Memory B cell (primary cell): ENCODE measurements around the gene SNX19.

Experiments used
- ATAC-seq: fragments of 150-1000 bp; cut with Tn5 transposase; 2 replicates; pipeline ENCODE4 v1.10.0; 2021; ENCODE audit warnings: low read depth, mild to moderate bottlenecking, moderate library complexity
- DNase-seq, 2 donors: peaks; one replicate each; pipeline ENCODE4 v3.0.0; 2022; ENCODE audit warnings: low spot score in 2 of 2
- H3K27ac Mint-ChIP-seq: one replicate; pipeline ENCODE4 v1.8.0; 2022; ENCODE audit warnings: mild to moderate bottlenecking, moderate library complexity, mixed read lengths
- H3K27me3 Mint-ChIP-seq: one replicate; pipeline ENCODE4 v1.8.0; 2022; ENCODE audit warnings: mixed read lengths
- H3K36me3 Mint-ChIP-seq: one replicate; pipeline ENCODE4 v1.8.0; 2022; ENCODE audit warnings: mild to moderate bottlenecking, mixed read lengths
- H3K4me1 Mint-ChIP-seq: one replicate; pipeline ENCODE4 v1.8.0; 2022; ENCODE audit warnings: mixed read lengths
- H3K4me3 Mint-ChIP-seq: one replicate; pipeline ENCODE4 v1.8.0; 2022; ENCODE audit warnings: mild to moderate bottlenecking, moderate library complexity, mixed read lengths
- H3K9me3 Mint-ChIP-seq: one replicate; pipeline ENCODE4 v1.8.0; 2022; ENCODE audit warnings: mixed read lengths

SNX19 gene

DNA sequence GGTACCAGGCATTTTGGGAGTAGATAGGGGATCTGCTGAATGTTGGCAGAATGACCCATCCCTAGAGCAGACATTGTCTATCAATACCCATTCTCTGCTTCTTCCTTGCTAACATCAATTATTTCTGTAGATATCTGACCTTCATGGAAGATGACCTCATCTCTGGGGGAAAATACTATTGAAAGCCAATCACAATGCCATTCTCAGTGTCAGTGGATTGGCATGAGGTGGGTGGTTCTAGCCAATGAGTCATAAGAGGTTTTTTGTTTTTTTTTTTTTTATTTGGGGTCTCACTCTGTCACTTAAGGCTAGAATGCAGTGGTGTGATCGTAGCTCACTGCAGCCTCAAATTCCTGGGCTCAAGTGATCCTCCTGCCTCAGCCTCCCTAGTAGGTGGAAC, 42.5 kb downstream of the SNX19 start:
- no peaks in the 10 kb centered on the region for H3K9me3 Mint-ChIP-seq
- H3K27ac Mint-ChIP-seq = no peak overlapping the region
- H3K27me3 Mint-ChIP-seq = no peaks in the 10 kb centered on the region
- no peak for ATAC-seq
- H3K36me3 Mint-ChIP-seq = peaks cover 31% of the 10 kb centered on the region
- no peak overlapping the region for H3K4me3 Mint-ChIP-seq
- H3K4me1 Mint-ChIP-seq = no peaks in the 10 kb centered on the region
- DNase-seq = no peak

DNA sequence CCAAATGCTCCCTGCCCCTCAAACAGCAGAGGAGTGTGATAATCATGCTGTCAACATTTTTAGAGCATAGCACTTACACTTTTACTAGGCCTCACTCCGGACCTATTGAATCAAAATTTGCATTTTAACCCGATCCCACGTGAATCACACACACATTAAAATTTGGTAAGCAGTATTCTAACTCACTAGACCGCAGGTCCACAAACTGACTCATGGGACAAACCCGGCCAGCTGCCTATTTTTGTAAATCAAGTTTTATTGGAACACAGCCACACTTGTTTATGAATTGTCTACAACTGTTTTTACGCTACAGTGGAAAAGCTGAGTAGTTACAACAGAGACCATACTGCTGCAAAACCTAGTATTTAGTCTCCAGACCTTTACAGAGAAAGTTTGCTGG, 43.3 kb downstream of the SNX19 start:
- Mint-ChIP-seq H3K27ac (no peak overlapping the region), H3K9me3 (no peaks in the 10 kb centered on the region), H3K4me3 (no peak overlapping the region), H3K36me3 (peaks cover 27% of the 10 kb centered on the region), H3K27me3 (no peaks in the 10 kb centered on the region), H3K4me1 (no peaks in the 10 kb centered on the region)
- DNase-seq (no peak), ATAC-seq (no peak)

DNA sequence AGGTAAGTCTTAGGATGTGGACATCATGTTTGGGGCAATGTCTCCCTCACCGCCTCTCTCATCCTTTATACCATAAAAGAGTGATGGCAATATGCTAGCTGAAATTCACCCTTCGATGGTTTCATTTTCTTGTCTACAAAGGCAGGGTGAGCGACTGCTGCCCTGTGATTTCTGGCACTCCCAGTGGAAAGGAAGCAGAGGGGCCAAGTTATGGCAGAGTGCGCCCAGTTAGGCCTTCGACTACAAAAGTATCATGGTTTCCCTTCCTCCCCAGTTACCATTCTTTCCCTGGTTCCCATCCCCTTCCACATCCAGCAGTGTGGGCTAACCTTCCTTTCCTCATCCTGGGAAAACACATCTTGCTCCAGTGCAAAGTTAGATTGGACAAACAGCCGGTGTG, 43.8 kb downstream of the SNX19 start:
- H3K27ac Mint-ChIP-seq = no peak overlapping the region
- H3K36me3 Mint-ChIP-seq = peaks cover 24% of the 10 kb centered on the region
- no peak overlapping the region for H3K4me3 Mint-ChIP-seq

DNA sequence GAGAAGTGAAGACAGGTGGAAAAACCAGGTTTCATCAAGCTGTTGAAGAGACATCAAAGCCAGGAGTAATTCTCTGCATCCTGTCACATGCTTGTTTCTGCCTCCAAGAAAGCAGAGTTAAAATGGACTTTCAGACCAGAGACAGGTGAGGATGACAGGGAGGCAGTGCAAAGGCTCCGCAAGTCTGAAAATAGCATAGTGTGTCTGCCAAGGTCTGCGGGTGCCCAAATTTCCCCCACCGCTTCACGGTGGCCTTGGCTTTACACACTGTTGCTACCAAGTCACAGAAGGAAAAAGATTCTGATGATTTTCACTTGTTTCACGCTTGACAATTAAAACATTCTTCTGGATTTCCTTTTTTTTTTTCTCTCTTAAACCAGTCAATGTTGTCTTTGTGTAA, 44.2 kb downstream of the SNX19 start:
- H3K27ac Mint-ChIP-seq = no peak overlapping the region
- H3K9me3 Mint-ChIP-seq = no peaks in the 10 kb centered on the region
- no peak overlapping the region for H3K4me3 Mint-ChIP-seq
- no peaks in the 10 kb centered on the region for H3K27me3 Mint-ChIP-seq
- no peak for DNase-seq
- H3K4me1 Mint-ChIP-seq = no peaks in the 10 kb centered on the region
- ATAC-seq = no peak
- peaks cover 22% of the 10 kb centered on the region for H3K36me3 Mint-ChIP-seq

More for the DNA sequence above, 43.8 kb downstream of the SNX19 start:
- DNase-seq (no peak), ATAC-seq (no peak)
- Mint-ChIP-seq H3K27me3 (no peaks in the 10 kb centered on the region), H3K9me3 (no peaks in the 10 kb centered on the region), H3K4me1 (no peaks in the 10 kb centered on the region)

DNA sequence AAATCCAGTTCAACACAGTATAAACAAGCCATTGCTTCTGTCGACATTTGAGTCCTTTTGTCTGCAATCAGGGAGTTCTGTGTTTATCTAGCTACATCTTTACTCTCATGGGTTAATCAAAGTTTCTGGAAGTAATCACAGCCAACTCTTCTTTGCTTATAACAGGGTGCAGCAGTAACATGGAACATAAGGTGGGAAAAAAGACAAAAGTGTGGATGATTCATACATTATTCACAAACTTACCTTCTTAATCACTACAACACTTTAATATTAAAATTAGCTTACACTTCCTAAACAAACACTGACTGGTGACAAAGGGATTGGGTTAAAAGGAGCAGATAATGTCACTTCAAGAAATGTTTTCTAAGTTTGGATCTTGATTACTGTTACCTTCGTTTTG, 44.7 kb downstream of the SNX19 start:
- no peaks in the 10 kb centered on the region for H3K4me1 Mint-ChIP-seq
- H3K27ac Mint-ChIP-seq = peak overlapping the region; percentile 60
- ATAC-seq = no peak
- no peaks in the 10 kb centered on the region for H3K9me3 Mint-ChIP-seq
- no peak overlapping the region for H3K4me3 Mint-ChIP-seq
- H3K27me3 Mint-ChIP-seq = no peaks in the 10 kb centered on the region
- DNase-seq = no peak
- peaks cover 22% of the 10 kb centered on the region for H3K36me3 Mint-ChIP-seq

DNA sequence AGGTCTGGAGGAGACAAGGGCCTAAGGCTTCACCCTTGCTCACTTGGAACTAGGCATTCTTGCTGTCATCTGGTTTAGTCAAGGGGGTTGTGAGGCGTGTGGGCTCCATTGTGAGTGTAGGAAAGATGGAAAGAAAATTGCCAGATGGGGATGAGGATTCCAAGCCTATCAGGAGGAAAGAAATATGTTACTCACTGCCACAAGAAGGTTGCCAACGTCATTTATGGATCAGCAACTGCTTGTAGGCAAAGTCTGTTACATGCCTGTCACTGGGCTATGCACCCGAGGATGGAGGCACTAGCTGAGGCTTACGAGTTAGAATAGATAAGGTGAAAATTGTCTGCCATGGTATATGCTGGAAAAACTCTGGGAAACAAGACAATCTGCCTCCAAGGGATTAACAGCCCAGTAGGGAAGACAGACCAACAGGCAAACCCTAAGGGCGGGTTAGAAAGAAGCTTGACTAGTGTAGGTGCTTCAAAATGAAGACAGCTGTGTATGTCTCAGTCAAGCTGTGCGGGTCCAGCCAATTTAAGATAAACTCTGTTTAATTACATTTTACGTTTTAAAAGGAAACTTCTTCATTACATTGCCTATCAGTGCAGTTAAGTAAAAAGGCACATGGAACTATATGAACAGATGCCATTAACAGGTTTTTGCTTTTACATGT, 47.4 kb downstream of the SNX19 start:
- Mint-ChIP-seq H3K27ac (peak overlapping the region; percentile 1), H3K27me3 (no peaks in the 10 kb centered on the region), H3K9me3 (no peaks in the 10 kb centered on the region), H3K4me1 (no peaks in the 10 kb centered on the region), H3K4me3 (no peak overlapping the region), H3K36me3 (peaks cover 12% of the 10 kb centered on the region)
- DNase-seq (no peak), ATAC-seq (no peak)

DNA sequence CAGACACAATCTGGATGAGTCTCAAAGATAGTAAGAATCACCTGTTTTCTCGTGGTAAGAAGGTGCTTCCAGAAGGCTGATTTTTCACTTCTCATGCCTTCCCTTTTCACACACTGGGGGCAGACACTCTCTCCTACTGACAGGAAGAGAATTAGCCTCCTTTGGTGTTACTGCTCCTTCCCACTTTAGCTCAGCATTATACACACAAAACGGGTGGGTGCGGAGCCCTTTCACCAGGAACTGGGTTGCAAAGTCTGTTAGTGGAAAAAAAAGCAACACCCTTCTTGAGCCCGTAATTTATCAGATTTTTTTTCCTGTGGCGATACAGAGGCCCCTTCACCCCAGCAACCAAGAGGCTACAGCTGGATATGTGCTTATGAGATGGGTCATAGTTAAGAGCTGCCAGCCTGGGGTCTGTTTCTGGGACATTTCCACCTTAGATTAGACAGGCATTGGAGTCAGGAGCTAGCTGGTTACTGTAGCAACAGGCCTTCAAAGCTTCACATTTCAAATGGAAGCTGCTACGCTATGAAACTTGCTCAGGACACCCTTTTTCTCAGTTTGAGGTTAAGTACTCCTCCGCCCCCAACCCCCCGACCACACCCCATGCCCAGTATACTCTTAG, 48.1 kb downstream of the SNX19 start:
- no peak overlapping the region for H3K4me3 Mint-ChIP-seq
- H3K27me3 Mint-ChIP-seq = no peaks in the 10 kb centered on the region
- H3K9me3 Mint-ChIP-seq = no peaks in the 10 kb centered on the region
- no peak for DNase-seq
- H3K27ac Mint-ChIP-seq = peak overlapping the region; percentile 1
- peaks cover 7% of the 10 kb centered on the region for H3K36me3 Mint-ChIP-seq
- no peaks in the 10 kb centered on the region for H3K4me1 Mint-ChIP-seq
- no peak for ATAC-seq

DNA sequence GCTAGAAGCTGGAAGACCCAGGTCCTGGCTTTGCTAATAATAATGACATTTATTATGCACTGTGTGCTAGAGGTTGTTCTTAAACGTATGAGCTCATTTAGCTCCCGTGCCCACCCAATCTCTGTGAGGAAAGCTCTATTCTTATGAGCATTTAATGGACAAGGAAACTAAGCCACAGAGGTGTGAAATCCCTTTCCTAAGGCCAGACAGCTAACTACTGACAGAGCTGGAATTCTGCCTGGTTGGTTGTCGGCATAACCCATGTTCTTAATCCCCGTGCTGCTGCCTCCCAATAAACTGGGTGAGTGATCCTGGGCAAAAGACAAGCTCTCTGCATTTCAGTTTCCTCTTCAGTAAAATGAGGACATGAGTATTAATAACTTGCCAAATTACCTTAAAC, 49.4 kb downstream of the SNX19 start:
- no peak overlapping the region for H3K27ac Mint-ChIP-seq
- H3K27me3 Mint-ChIP-seq = no peaks in the 10 kb centered on the region
- H3K9me3 Mint-ChIP-seq = no peaks in the 10 kb centered on the region
- H3K4me1 Mint-ChIP-seq = peaks cover 3% of the 10 kb centered on the region
- no peak for DNase-seq
- no peak overlapping the region for H3K4me3 Mint-ChIP-seq
- peaks cover 3% of the 10 kb centered on the region for H3K36me3 Mint-ChIP-seq
- no peak for ATAC-seq

DNA sequence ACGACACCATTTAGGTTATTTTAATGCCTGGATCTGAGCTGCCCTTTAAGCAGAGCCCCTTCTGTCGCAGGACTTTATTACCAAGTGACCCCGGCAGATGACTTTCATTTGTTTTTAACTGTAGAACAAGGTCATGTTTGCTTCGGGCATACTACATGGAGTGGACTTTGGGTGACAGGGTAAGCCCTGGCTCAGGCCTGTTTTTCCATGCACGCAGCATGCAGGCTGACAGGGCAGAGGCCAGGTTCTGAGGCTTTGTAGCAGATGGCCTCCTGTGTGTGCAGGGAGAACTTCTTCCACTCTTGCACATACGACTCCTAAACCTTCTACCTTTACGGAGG, 50.5 kb downstream of the SNX19 start:
- Mint-ChIP-seq H3K27me3 (no peaks in the 10 kb centered on the region), H3K36me3 (peaks cover 1% of the 10 kb centered on the region), H3K4me1 (peaks cover 4% of the 10 kb centered on the region), H3K9me3 (no peaks in the 10 kb centered on the region), H3K4me3 (no peak overlapping the region), H3K27ac (no peak overlapping the region)
- DNase-seq = no peak
- ATAC-seq = no peak

DNA sequence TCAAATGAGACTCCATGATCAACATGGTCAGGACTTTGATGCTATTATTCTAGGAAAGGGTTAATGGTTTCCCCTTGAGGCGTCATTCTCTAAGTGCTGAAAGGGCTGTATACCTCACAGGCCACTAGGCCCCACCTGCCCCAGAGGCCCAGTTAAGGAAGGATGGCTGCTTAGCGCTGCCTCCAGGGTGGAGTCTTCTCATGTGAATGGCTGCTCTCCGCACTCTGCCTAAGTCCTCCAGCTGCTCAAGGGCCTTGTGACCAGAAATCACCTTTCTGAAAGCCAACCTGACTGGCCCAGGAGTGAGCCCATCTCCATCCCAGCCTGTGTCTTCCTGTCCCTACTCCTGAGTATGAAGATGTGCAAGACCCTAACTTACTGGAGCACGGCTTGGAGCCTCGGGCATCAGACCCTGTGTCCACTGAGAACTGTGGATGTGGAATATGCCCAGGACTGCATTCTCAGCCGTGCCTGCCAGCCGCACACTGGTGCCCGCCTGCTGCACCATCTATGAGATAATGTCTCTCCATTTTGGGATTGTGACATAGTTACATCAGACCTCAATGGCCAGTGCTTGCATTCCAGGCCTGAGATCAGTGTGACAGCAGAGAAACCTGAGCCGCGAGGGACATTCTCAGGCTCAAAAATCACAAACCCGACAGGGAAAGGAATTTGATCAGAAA, 51.0 kb downstream of the SNX19 start:
- ATAC-seq = no peak
- no peaks in the 10 kb centered on the region for H3K9me3 Mint-ChIP-seq
- H3K27ac Mint-ChIP-seq = no peak overlapping the region
- peaks cover 4% of the 10 kb centered on the region for H3K4me1 Mint-ChIP-seq
- H3K27me3 Mint-ChIP-seq = no peaks in the 10 kb centered on the region
- H3K4me3 Mint-ChIP-seq = no peak overlapping the region
- no peak for DNase-seq
- H3K36me3 Mint-ChIP-seq = no peaks in the 10 kb centered on the region

DNA sequence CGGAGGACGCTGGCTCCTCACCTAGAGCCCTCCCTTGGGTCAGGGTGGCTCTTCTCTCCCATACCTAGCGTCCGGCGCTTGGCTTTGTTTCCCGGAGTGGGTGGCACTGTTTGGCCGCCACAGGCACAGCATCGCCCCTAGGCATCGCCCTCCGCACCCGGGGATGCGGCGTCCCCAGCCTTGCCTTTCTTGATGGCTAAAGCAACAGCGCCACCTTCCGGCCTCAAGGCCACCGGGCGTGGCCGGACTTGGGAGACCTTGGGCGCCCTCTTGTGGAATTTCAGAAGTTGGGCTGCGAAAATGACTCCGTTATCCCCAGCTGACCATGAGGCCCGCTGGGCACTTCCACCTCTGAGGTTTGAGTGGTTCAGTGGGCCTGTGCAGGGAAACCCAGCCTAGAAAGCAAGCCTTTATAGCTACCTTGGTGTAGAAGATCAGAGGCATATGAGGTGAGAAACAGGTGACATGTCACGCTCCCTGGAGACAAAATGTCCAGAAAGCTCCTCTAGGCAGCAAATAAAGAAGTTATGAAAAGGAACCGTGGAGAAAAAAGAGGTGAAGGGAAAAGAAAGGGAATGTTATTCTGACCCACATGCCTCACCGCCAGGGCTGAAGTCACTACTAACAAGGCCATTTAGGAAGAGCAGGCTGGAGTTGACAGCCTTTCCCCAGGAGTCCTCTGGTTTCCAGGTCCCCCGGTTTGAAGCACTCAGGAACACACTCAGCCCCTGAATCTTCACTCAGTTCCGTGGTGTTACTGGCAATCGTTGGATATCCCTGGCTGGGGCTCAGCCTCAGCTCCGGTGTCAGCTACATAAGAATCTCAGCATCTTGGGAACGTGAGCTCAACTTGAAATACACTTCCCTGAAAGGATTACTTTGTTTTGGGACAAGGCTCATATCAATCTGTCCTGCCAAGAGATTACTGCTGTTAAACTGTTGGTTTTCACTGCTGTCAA, 54.1 kb downstream of the SNX19 start:
- Mint-ChIP-seq H3K4me1 (peaks cover 4% of the 10 kb centered on the region), H3K9me3 (no peaks in the 10 kb centered on the region), H3K27ac (no peak overlapping the region), H3K36me3 (no peaks in the 10 kb centered on the region), H3K27me3 (no peaks in the 10 kb centered on the region), H3K4me3 (no peak overlapping the region)
- DNase-seq = peak; percentile 86 to 88
- peak; percentile 89 for ATAC-seq

DNA sequence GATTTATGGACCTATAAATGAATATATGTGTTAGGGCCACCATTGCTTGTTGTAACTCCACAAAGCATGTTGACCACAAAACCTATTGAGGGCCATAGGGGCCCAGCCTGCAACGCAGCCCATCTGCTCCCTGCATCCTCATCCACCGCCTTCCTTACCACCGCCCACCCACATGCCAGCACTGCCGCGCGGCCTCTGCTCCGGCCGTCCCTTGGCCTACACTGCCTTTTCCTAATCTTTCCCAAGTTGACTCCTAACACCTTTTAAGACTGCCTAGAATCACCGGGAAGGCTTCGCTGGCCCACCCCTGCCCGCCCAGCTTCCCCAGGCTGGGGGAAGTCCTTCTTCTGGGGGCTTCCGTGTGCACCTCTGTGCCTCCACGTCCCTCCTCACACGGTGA, 55.0 kb downstream of the SNX19 start:
- ATAC-seq = no peak
- Mint-ChIP-seq H3K4me1 (peaks cover 4% of the 10 kb centered on the region), H3K27ac (no peak overlapping the region), H3K9me3 (no peaks in the 10 kb centered on the region), H3K36me3 (no peaks in the 10 kb centered on the region), H3K4me3 (no peak overlapping the region), H3K27me3 (no peaks in the 10 kb centered on the region)
- DNase-seq = no peak

DNA sequence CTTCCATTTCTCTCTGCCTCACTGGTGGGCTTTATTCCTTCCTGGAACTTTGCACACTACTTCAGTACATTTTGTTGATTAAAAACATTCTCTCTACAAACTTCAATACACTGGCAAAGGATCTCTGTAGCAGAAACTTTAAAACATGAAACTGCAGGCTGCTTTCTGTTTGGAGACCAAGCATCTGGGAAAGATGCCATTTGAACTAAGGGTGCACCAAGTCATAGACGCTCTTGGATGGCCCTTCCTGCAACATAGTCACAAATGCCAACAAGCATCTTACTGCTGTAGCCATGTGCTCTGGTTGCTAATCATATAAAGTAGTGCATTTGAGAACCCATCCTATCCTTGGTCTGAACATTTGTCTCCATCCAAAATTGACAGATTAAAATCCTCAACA, 56.4 kb downstream of the SNX19 start:
- Mint-ChIP-seq H3K27me3 (no peaks in the 10 kb centered on the region), H3K9me3 (no peaks in the 10 kb centered on the region), H3K36me3 (no peaks in the 10 kb centered on the region), H3K4me1 (peaks cover 8% of the 10 kb centered on the region), H3K4me3 (no peak overlapping the region), H3K27ac (no peak overlapping the region)
- ATAC-seq = no peak
- DNase-seq = no peak

DNA sequence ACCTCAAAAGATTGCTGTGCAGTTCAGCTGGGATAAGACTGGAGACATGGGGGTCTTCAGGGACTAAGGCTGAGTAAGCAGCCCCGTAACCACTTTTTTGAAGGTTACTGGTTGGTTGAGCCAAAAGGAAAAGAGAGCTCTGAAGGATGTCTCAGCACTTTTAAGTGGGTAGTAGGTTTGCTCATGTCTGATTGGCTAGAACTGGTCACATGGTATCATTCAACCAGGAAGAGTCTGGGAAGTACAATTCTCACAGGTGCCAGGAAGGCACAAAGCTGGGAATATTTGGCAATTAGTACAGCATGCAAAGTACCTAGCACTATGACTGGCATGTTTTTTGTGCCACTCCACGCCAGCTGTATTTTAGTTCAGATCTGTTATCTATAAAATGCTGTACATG, 58.1 kb downstream of the SNX19 start:
- H3K27me3 Mint-ChIP-seq = no peaks in the 10 kb centered on the region
- DNase-seq (no peak), ATAC-seq (no peak)
- no peak overlapping the region for H3K4me3 Mint-ChIP-seq
- no peaks in the 10 kb centered on the region for H3K36me3 Mint-ChIP-seq
- no peaks in the 10 kb centered on the region for H3K9me3 Mint-ChIP-seq
- no peak overlapping the region for H3K27ac Mint-ChIP-seq
- H3K4me1 Mint-ChIP-seq = peaks cover 16% of the 10 kb centered on the region
